Right lobe of liver (tissue), 4 donors: ENCODE measurements around the gene ACADL.

Experiments used
- CTCF ChIP-seq, 4 donors: fragments of 200-600 bp in 3 of 4; fragments of 450-650 bp in 1 of 4; IDR thresholded peaks; one replicate each; pipeline versions ENCODE4 v1.5.1 to v1.8.0; 2016 to 2022; ENCODE audit warnings: antibody characterized with exemption in 4 of 4, mild to moderate bottlenecking in 2 of 4
- POLR2A ChIP-seq: fragments of 450-650 bp; IDR thresholded peaks from one replicate; pipeline ENCODE4 v1.6.1; 2017; ENCODE audit warnings: antibody characterized with exemption, mild to moderate bottlenecking
- donor health status: DM: no; HTN: no; CAD: no.
- donor health status: DM: no; HTN: no; CAD: no.
- donor health status: DM: no; HTN: yes; CAD: no.

- TF ChIP-seq CTCF (IDR thresholded peaks at IDR 0.05) = no peak
- no peak for TF ChIP-seq POLR2A
Measured at GRCh38 chr2:210210185-210210584, 15.1 kb downstream of the ACADL start.
